ENCODE data around the gene BICD2. TPM values are rescaled to one million over a fixed set of nuclear protein-coding genes. Genes with fewer than 3 reads are reported as not detected.

BICD2 gene
- polyA plus RNA-seq, 4 donors: 0.67 to 9.7 (median 3.3) TPM

DNA sequence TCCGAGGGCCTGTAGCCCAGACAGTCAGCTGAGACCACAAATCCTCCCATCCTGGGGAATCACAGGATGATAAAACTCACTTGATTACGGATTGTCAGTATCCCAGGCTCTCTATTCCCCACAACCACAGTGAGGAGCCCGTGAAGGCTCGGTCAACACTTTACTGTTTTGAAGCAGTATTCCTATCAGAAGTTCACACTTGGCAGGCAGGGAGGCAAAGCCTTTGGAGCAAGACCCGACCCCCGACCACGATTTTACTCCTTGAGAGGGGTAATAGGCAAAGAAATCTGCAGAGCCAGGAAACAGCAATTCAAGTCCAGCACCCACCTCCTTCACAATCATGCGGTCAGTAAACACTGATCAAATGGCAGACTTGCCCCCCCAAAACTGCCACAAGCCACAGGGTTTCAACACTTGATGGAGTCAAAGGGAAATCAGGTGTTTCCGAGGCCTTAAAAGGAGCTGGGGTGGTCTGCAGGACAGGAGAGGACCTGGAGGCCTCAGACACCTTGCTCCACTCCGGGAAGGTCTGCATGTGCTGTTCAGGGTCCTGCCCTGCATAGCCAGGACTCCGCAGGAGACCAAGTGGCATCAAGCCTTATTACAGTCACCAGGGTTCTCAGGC, 25.2 kb downstream of the BICD2 start:
- no peak for FAIRE-seq
- H3K36me3 ChIP-seq (ENCODE audit: control insufficient read depth in 3 of 3, insufficient read depth in 2 of 3, low read depth in 1 of 3, low read length in 3 of 3): peaks cover 0 to 7% (median 0%) of the 10 kb centered on the region in 3 donors
- H3K4me1 ChIP-seq (ENCODE audit: control insufficient read depth in 3 of 3, insufficient read depth in 2 of 3, low read depth in 1 of 3, low read length in 2 of 3): peaks cover 0 to 25% (median 6%) of the 10 kb centered on the region in 3 donors
- H3K9me3 ChIP-seq (ENCODE audit: control insufficient read depth in 2 of 2, insufficient read depth in 1 of 2, low read depth in 1 of 2, low read length in 1 of 2): no peaks in the 10 kb centered on the region
- peak overlapping the region in 1 of 3 donors; percentile 18 for H3K27ac ChIP-seq (ENCODE audit: low read depth in 1 of 3, low read length in 2 of 3)
- 88 to 91% (median 90%) methylated on average over 11 of the region's 11 CpGs for WGBS, 3 donors
- no peak overlapping the region for H3K4me3 ChIP-seq (ENCODE audit: low read depth in 1 of 3, low read length in 3 of 3)
- DNase-seq: no peak
- H3K27me3 ChIP-seq (ENCODE audit: control insufficient read depth in 3 of 3, insufficient read depth in 3 of 3, low read length in 3 of 3): peaks cover 0 to 2% (median 0%) of the 10 kb centered on the region in 3 donors

DNA sequence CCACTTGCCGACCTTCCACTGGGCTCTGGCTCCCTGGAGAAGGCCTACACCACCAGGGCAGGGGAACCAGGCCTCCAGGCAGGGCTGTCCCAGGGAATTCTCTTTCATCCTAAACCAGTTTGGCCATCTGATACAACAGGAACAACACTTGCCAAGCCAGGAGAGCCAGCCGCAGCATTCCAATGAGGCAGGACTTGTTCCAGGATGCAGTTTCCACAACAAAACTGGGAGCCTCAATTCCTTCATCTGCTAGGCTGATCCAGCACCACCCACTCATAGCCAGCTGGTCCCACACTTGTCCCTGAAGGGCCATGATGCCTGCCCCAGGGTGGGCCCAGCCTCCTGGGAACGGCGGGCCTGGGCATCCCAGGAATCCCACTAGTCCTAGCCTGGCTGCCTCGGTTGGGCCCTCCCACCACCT, 26.0 kb downstream of the BICD2 start:
- H3K4me3 ChIP-seq (ENCODE audit: low read depth in 1 of 3, low read length in 3 of 3): no peak overlapping the region
- peaks cover 0 to 2% (median 0%) of the 10 kb centered on the region in 3 donors for H3K27me3 ChIP-seq (ENCODE audit: control insufficient read depth in 3 of 3, insufficient read depth in 3 of 3, low read length in 3 of 3)
- H3K4me1 ChIP-seq (ENCODE audit: control insufficient read depth in 3 of 3, insufficient read depth in 2 of 3, low read depth in 1 of 3, low read length in 2 of 3): peaks cover 0 to 25% (median 6%) of the 10 kb centered on the region in 3 donors
- FAIRE-seq (no peak), DNase-seq (no peak)
- no peak overlapping the region for H3K27ac ChIP-seq (ENCODE audit: low read depth in 1 of 3, low read length in 2 of 3)
- H3K36me3 ChIP-seq (ENCODE audit: control insufficient read depth in 3 of 3, insufficient read depth in 2 of 3, low read depth in 1 of 3, low read length in 3 of 3): peaks cover 0 to 8% (median 0%) of the 10 kb centered on the region in 3 donors
- WGBS, 3 donors: 65 to 78% (median 76%) methylated on average over 5 of the region's 5 CpGs
- no peaks in the 10 kb centered on the region for H3K9me3 ChIP-seq (ENCODE audit: control insufficient read depth in 2 of 2, insufficient read depth in 1 of 2, low read depth in 1 of 2, low read length in 1 of 2)

DNA sequence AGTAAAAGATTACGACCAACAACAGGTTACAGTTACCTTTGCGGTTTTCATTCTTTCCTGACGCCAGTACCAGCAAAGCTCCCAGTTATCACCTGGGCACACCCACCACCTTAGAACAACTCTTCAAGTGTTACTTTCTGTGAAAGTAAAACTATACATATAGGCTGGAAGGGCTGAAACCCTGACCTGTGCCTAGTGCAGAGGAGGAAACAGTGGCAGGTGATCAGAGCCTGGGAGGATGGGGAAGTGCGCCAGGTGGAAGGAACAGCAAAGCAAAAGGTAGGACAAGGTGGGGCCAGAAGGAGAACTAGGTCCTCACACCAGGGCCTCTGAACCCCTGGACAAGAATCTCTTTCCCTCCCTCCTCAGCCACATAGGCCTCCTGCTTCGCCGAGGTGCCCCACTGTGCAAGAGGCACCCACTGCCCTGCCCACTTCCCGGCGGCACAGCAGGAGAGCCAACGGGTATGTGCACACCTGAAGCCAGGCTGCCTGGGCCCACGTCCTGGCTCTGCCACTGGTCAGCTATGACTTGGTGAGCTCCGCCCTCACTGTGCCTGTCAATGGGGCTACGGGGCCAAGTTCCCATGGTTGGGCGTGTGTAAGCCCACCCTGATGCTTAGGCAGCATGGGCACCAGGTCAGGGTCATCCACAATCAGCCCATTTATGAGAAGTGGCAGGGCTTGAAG, 26.9 kb downstream of the BICD2 start:
- peaks cover 0 to 2% (median 0%) of the 10 kb centered on the region in 3 donors for H3K27me3 ChIP-seq (ENCODE audit: control insufficient read depth in 3 of 3, insufficient read depth in 3 of 3, low read length in 3 of 3)
- FAIRE-seq (no peak), DNase-seq (peak in 1 of 2 donors; percentile 40)
- peaks cover 0 to 8% (median 0%) of the 10 kb centered on the region in 3 donors for H3K36me3 ChIP-seq (ENCODE audit: control insufficient read depth in 3 of 3, insufficient read depth in 2 of 3, low read depth in 1 of 3, low read length in 3 of 3)
- 28 to 70% (median 49%) methylated on average over 13 of the region's 13 CpGs for WGBS, 3 donors
- H3K9me3 ChIP-seq (ENCODE audit: control insufficient read depth in 2 of 2, insufficient read depth in 1 of 2, low read depth in 1 of 2, low read length in 1 of 2): no peaks in the 10 kb centered on the region
- H3K27ac ChIP-seq (ENCODE audit: low read depth in 1 of 3, low read length in 2 of 3): no peak overlapping the region
- H3K4me3 ChIP-seq (ENCODE audit: low read depth in 1 of 3, low read length in 3 of 3): no peak overlapping the region
- peaks cover 0 to 25% (median 6%) of the 10 kb centered on the region in 3 donors for H3K4me1 ChIP-seq (ENCODE audit: control insufficient read depth in 3 of 3, insufficient read depth in 2 of 3, low read depth in 1 of 3, low read length in 2 of 3)

DNA sequence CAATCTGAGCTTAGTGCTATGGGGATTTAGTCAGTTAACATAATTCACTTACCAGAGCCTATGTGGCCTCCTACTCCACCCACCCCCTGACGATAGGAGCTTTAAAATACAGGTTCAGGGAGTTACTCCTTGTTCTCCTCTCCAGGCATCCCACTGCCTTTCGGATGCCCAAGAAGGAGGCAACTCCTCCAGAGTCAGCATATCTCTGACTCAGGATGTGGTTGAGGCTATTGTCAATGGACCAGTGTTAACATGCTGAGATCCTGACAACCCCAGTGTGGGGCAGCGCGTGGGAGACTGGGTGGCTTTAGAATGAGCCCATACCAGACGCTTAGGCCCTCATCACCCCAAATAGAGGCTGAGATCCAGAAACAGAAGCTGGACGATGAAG, 27.4 kb downstream of the BICD2 start:
- peaks cover 0 to 8% (median 0%) of the 10 kb centered on the region in 3 donors for H3K36me3 ChIP-seq (ENCODE audit: control insufficient read depth in 3 of 3, insufficient read depth in 2 of 3, low read depth in 1 of 3, low read length in 3 of 3)
- peak overlapping the region in 1 of 3 donors; percentile 7 for H3K27ac ChIP-seq (ENCODE audit: low read depth in 1 of 3, low read length in 2 of 3)

DNA sequence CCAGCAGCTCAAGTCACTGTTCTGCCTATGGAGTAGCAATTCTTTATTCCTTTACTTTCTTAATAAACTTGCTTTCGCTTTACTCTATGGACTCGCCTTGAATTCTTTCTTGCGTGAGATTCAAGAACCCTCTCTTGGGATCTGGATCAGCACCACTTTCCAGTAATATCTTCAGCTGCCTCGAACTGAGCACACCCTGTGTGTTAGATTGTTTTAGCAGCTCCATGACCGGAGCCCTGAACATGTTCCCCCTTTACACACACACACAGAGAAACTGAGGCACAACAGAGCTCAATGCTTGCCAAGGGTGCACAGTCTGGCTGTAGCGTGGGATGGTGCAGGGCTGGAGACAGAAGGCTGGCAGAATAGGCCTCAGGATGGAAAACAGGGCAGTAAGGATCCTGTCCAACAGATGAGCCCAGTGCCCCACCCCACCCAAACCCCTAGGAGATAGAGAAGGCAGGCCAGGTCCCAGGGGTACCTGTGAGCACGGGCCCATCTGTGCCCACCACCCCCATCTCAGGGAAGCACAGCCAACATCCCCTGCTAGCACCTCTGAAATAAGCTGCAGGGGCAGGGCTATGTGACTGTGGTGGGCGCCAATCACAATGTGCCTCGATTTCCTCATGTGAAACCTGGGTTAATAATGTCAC, 27.9 kb downstream of the BICD2 start:
- 58 to 82% (median 66%) methylated on average over 9 of the region's 9 CpGs for WGBS, 3 donors
- Histone ChIP-seq H3K27me3 (ENCODE audit: control insufficient read depth in 3 of 3, insufficient read depth in 3 of 3, low read length in 3 of 3) (peaks cover 0 to 2% (median 0%) of the 10 kb centered on the region in 3 donors), H3K4me1 (ENCODE audit: control insufficient read depth in 3 of 3, insufficient read depth in 2 of 3, low read depth in 1 of 3, low read length in 2 of 3) (peaks cover 0 to 25% (median 6%) of the 10 kb centered on the region in 3 donors), H3K9me3 (ENCODE audit: control insufficient read depth in 2 of 2, insufficient read depth in 1 of 2, low read depth in 1 of 2, low read length in 1 of 2) (no peaks in the 10 kb centered on the region), H3K27ac (ENCODE audit: low read depth in 1 of 3, low read length in 2 of 3) (peak overlapping the region in 1 of 3 donors; percentile 7), H3K4me3 (ENCODE audit: low read depth in 1 of 3, low read length in 3 of 3) (no peak overlapping the region), H3K36me3 (ENCODE audit: control insufficient read depth in 3 of 3, insufficient read depth in 2 of 3, low read depth in 1 of 3, low read length in 3 of 3) (peaks cover 0 to 9% (median 0%) of the 10 kb centered on the region in 3 donors)
- DNase-seq (no peak), FAIRE-seq (no peak)

More for the DNA sequence above, 27.4 kb downstream of the BICD2 start:
- peaks cover 0 to 25% (median 6%) of the 10 kb centered on the region in 3 donors for H3K4me1 ChIP-seq (ENCODE audit: control insufficient read depth in 3 of 3, insufficient read depth in 2 of 3, low read depth in 1 of 3, low read length in 2 of 3)
- WGBS, 3 donors: 30 to 59% (median 42%) methylated on average over 6 of the region's 6 CpGs
- H3K27me3 ChIP-seq (ENCODE audit: control insufficient read depth in 3 of 3, insufficient read depth in 3 of 3, low read length in 3 of 3): peaks cover 0 to 2% (median 0%) of the 10 kb centered on the region in 3 donors
- FAIRE-seq (no peak), DNase-seq (no peak)
- H3K9me3 ChIP-seq (ENCODE audit: control insufficient read depth in 2 of 2, insufficient read depth in 1 of 2, low read depth in 1 of 2, low read length in 1 of 2): no peaks in the 10 kb centered on the region
- H3K4me3 ChIP-seq (ENCODE audit: low read depth in 1 of 3, low read length in 3 of 3): no peak overlapping the region

DNA sequence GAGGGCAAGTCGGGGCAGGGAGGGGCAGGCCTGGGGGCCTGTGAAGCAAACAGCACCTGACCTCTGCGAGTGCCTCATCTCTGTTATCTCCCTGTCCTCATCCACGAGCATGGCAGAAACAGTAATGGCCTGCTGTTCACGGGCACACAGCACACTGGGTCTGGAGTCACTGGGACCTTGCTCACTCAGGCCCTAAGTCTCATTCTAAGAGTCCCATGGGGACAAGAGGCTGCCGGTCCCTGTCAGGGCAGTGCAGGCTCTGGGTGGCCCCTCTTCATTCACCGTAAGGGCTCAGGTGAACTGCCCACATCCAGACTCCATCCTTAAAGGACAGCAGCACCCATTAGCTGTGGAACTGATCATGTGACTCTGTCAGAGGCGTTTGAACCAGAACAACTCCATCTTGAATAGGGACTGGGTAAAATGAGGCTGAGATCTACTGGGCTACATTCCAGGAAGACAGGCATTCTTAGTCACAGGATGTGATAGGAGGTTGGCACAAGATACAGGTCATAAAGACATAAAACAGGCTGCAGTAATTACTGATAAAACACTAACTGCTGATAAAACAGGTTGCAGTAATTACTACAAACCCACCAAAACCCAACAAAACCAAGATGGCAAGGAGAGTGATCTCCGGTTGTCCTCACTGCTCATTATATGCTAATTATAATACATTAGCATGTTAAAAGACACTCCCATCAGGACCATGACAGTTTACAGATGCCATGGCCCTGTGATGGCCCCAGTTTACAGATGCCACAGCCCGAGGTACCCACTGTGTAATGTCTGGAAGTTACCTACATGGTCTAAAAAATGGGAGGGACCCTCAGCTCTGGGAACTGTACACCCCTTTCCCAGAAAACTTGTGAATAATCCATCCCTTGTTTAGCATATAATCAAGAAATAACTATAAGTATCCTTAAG, 28.7 kb downstream of the BICD2 start:
- no peak overlapping the region for H3K27ac ChIP-seq (ENCODE audit: low read depth in 1 of 3, low read length in 2 of 3)
- peaks cover 0 to 25% (median 6%) of the 10 kb centered on the region in 3 donors for H3K4me1 ChIP-seq (ENCODE audit: control insufficient read depth in 3 of 3, insufficient read depth in 2 of 3, low read depth in 1 of 3, low read length in 2 of 3)
- WGBS, 3 donors: 24 to 60% (median 32%) methylated on average over 9 of the region's 9 CpGs
- H3K4me3 ChIP-seq (ENCODE audit: low read depth in 1 of 3, low read length in 3 of 3): no peak overlapping the region
- peaks cover 0 to 2% (median 0%) of the 10 kb centered on the region in 3 donors for H3K27me3 ChIP-seq (ENCODE audit: control insufficient read depth in 3 of 3, insufficient read depth in 3 of 3, low read length in 3 of 3)
- H3K9me3 ChIP-seq (ENCODE audit: control insufficient read depth in 2 of 2, insufficient read depth in 1 of 2, low read depth in 1 of 2, low read length in 1 of 2): no peaks in the 10 kb centered on the region
- peaks cover 0 to 14% (median 0%) of the 10 kb centered on the region in 3 donors for H3K36me3 ChIP-seq (ENCODE audit: control insufficient read depth in 3 of 3, insufficient read depth in 2 of 3, low read depth in 1 of 3, low read length in 3 of 3)
- peak; percentile 54 to 71 for DNase-seq
- no peak for FAIRE-seq

DNA sequence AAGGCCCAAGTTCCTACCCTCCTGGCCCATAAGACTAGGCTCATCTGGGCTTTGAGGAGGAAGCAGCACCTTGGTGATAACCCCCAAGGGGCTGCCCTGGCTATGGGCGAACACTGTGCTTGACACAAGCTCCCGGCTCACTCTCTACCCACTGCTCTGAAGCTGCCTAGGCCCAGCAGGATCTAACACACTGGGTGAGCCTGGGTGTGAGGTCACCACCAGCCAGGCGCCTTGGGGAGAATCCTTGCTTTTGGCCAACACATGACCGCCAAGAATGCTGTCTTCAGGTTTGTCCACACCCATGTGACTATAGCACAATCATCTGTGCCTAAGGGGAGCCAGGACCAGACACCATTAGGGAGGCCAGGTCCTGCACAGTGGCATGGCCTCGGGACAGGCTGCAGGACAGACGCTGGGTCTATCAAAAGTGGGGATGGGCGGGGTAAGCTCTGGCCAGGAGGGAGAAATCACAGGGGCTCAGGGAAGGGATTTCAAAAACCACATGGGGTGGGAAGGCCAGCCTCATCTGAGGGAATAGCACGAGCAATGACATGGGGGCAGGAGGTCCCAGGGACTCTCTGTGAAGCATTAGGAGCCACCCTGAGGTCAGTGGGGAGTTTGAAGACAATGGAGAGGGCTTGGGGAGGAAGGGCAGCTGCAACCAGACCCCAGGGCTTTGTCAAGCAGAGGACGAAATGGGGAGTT, 29.6 kb downstream of the BICD2 start:
- Histone ChIP-seq H3K9me3 (ENCODE audit: control insufficient read depth in 2 of 2, insufficient read depth in 1 of 2, low read depth in 1 of 2, low read length in 1 of 2) (no peaks in the 10 kb centered on the region), H3K4me3 (ENCODE audit: low read depth in 1 of 3, low read length in 3 of 3) (no peak overlapping the region), H3K27ac (ENCODE audit: low read depth in 1 of 3, low read length in 2 of 3) (no peak overlapping the region), H3K4me1 (ENCODE audit: control insufficient read depth in 3 of 3, insufficient read depth in 2 of 3, low read depth in 1 of 3, low read length in 2 of 3) (peaks cover 0 to 25% (median 6%) of the 10 kb centered on the region in 3 donors), H3K27me3 (ENCODE audit: control insufficient read depth in 3 of 3, insufficient read depth in 3 of 3, low read length in 3 of 3) (peaks cover 0 to 2% (median 0%) of the 10 kb centered on the region in 3 donors), H3K36me3 (ENCODE audit: control insufficient read depth in 3 of 3, insufficient read depth in 2 of 3, low read depth in 1 of 3, low read length in 3 of 3) (peaks cover 0 to 15% (median 0%) of the 10 kb centered on the region in 3 donors)
- 73 to 79% (median 79%) methylated on average over 9 of the region's 9 CpGs for WGBS, 3 donors
- no peak for FAIRE-seq
- DNase-seq: no peak
